Right ventricle myocardium superior (tissue), 1 donor: ENCODE data around the gene GMCL1. TPM values are rescaled to one million over a fixed set of nuclear protein-coding genes. Genes with fewer than 3 reads are reported as not detected.
"Not testable (repeated sequence)": the region's sequence is repeated elsewhere in the genome, so short reads cannot be mapped to it uniquely, and the experiment has no call there.

Experiments
- ATAC-seq: fragments of 200-7000 bp; cut with Tn5 transposase; one replicate; pipeline ENCODE4 v1.9.1; 2020; ENCODE audit warnings: mild to moderate bottlenecking; ENCODE audit not compliant: poor library complexity
- DNase-seq: peaks from one replicate; pipeline ENCODE4 v3.0.0-alpha.2; 2020
- intact Hi-C: fragments of 100-400 bp; cut with DNase I; formaldehyde crosslinking; loops from one replicate; pipeline ENCODE4 v1.11.2; 2022
- total RNA-seq: library from RNA; stranded (reverse); fragmentation: NEBNext Ultra II Directional; extraction: Animal tissue kit (Norgen Biotek cat#: 25700); gene quantifications from one replicate; pipeline ENCODE4 v1.2.1, GENCODE V29; 2021
- donor health status: DM: no; HTN: yes; CAD: no; lungs with severe emphysema.

GMCL1 gene
- total RNA-seq, 1 donor from 2014 or later = 4.1 TPM

DNA sequence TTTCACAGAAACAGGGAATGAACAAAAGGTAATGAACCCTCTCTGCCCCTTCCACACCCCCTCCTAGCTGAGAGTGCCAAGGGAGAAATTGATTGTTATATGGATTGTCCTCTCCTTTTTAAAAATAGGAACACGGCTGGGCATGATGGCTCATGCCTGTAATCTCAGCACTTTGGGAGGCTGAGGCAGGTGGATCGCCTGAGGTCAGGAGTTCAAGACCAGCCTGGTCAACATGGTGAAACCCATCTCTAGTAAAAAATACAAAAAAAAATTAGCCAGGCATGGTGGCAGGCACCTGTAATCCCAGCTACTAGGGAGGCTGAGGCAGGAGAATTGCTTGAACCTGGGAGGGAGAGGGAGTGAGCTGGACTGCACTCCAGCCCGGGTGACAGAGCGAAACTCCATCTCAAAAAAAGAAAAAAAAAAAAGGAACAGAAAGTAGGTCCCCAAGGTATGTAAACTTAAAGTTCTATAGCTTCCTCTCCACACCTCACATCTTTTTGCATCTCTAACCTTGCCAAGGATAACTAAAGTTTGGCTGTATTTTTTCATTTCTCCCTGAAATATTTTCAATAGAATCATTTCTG is 26.6 kb upstream of the GMCL1 start:
- not testable (repeated sequence) for ATAC-seq

DNA sequence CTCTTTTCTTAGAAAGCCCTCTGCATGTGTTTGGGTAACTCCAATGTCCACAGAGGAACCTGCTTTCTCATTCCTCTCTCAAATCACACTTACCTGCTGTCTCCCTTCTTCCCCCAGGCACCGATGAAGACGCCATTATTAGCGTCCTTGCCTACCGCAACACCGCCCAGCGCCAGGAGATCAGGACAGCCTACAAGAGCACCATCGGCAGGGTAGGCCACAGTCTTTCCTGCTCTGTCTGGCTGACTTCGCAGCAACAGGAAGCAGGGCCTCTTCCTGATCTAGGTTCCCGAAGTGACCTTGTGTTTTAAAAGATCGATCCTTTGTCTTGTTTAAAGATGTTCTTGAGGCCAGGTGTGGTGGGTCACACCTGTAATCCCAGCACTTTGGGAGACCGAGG is 25.0 kb upstream of the GMCL1 start:
- DNase-seq (no peak), ATAC-seq (no peak)
- intact Hi-C loops = no loop called here

More for the DNA sequence above, 26.6 kb upstream of the GMCL1 start:
- intact Hi-C loops, DNase-seq: not testable (repeated sequence)

DNA sequence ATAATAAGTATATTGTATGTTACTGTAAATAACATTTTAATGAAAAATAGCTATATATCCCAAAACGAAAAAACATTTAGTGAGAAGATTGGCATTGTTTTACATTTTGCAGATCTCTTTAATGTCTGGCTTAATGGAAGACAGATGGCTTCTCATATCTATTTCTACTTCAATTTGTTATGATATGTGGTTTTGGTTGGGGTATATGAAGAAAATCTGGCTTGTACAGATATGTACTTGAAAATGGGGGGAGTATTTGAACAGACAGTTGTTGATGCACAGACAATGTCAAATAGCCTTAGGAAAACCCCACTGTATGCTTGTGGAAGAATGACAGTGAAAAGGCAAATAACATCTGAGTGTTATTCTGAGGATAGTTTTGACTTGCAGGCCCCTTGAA is 23.6 kb upstream of the GMCL1 start:
- no peak for DNase-seq
- ATAC-seq = no peak
- intact Hi-C loops = no loop called here

DNA sequence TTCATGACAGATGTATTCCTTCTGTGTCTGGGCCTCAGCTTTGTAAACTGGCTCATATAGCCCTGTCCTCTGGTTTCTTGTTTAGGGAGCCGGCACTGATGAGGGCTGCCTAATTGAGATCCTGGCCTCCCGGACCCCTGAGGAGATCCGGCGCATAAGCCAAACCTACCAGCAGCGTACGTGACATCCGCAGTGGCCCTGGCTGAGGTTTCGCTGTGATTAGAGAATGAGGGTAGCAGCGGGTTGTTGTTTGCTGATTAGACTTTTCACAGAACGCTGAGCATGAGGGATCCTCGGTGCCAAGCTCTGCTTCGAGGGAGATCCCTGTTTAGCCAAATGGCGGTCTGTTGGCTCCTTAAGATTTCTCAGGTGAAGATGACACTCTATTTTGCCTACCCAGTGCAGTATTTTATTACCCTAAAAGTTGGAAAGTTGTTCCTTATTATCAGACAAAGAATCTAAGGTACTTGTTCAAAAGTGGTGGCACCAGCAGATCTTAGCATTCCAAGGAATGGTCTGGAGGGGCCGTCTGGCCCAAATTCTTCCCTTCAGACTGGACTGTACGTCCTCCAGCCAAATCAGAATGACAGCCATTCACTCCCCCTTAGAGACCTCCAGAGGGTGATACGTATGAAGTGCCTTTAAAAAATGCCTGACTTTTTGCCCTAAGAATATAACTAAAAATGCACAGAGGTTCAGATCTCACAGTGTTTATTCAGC is 21.5 kb upstream of the GMCL1 start:
- ATAC-seq (no peak), DNase-seq (no peak)
- intact Hi-C loops = no loop called here

DNA sequence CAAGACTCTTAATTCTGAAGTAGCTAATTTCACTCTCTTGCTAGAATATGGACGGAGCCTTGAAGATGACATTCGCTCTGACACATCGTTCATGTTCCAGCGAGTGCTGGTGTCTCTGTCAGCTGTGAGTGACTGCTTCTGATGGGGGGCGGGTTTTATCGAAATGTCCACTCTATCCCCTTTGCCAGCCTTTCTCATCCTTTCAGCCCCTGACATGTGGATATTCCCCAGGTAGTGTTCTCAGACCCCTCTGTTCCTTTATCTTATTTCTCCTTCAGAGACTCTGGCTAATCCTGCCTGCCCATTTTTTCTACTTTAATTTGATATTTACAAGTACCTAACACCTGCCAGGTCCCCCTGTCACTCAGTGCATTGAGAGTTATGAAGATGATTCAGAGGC is 18.9 kb upstream of the GMCL1 start:
- DNase-seq = no peak
- ATAC-seq = no peak
- intact Hi-C loops = loop anchor here (10.0 kb wide), 1 partner anchor 246 kb away; no protein-coding TSS in a partner anchor

DNA sequence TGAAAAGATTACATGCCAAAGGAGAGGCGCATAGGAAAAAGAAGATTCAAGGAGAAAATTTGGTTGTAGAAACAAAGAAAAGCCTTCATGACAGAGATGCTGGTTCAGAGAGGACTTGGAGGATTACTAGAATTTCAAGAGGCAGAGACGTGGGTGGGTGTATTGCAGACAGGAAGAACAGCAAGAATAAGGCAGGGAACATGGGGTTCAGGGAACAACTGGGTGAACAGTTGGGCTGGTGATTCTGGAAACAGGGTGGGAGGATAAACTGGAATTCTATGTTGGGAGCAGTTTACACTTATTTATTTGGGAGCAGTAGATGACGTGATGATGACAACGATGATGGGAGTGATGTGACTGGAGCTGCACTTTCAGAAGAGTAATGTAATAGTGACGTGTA is 18.4 kb upstream of the GMCL1 start:
- DNase-seq (no peak), ATAC-seq (no peak)
- intact Hi-C loops = loop anchor here (10.0 kb wide), 1 partner anchor 246 kb away; no protein-coding TSS in a partner anchor

DNA sequence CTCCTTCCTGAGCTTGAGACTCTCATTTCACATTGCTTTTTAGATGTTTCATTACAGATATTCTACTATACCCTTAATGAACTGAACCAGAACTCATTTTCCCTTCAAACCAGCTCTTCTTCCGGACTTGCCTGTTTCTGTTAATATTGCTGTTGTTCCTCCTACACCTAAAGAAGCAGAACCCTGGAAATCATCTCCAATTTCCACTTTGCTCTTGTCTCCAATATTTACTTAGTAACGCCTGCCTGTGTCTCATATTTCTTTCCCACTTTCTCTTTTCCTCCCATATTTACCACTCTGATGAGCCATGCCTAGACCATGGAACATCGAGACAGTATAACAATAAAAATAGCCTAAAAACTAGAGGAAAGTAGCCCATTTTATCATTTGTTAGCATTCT is 17.9 kb upstream of the GMCL1 start:
- ATAC-seq = no peak
- intact Hi-C loops = loop anchor here (10.0 kb wide), 1 partner anchor 247 kb away; no protein-coding TSS in a partner anchor
- DNase-seq = no peak

DNA sequence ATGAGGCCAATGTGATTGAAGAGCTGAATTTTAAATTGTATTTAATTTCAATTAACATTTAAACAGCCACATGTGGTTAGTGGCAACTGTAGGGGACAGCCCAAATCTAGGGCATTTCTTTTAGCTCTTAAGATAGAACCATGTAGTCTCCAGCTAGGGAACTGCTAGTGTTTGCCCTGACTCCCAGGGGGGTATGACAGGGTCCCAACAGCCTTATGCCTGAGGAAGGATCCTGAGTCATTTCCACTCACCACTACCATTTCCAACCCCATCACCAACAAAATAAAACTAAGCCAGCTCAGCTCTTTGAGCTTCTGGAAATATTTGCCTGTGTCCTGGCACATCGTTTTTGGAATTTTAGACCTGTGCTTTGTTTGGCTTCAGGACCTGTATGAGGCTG is 13.7 kb upstream of the GMCL1 start:
- DNase-seq (no peak), ATAC-seq (no peak)
- intact Hi-C loops = loop anchor here (2.0 to 10.0 kb wide), 2 partner anchors 91 to 251 kb away; no protein-coding TSS in a partner anchor

DNA sequence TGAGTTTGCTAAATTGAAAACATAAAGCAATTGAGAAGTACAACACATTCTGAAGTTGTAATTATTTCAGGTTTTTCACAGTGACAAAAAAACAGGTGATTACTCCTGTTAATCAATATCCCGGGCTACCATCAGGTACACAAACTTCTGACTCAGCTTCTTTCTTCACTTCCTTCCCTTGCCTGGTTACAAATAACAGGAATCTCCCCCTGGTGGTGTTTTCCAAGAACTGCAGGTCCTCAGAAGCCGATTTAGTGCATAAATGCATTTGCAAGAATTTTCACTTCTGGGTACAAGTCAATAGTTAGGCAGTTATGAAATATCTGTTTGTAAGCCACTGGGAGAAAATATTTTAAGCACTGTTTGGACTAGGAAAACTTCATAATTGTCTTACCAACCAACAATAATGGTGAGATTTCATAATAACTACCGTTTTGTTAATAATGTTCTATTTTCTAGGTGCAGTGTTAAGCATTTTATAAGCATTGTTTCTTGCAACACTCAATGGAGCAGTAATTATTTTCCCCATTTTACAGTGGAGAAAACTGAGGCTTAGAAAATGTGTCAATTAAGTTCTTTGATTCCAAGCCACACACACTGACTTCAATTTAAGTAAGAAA is 12.4 kb upstream of the GMCL1 start:
- intact Hi-C loops = loop anchor here (2.0 to 10.0 kb wide), 2 partner anchors 92 to 252 kb away; no protein-coding TSS in a partner anchor
- ATAC-seq (peak; percentile 78), DNase-seq (no peak)

DNA sequence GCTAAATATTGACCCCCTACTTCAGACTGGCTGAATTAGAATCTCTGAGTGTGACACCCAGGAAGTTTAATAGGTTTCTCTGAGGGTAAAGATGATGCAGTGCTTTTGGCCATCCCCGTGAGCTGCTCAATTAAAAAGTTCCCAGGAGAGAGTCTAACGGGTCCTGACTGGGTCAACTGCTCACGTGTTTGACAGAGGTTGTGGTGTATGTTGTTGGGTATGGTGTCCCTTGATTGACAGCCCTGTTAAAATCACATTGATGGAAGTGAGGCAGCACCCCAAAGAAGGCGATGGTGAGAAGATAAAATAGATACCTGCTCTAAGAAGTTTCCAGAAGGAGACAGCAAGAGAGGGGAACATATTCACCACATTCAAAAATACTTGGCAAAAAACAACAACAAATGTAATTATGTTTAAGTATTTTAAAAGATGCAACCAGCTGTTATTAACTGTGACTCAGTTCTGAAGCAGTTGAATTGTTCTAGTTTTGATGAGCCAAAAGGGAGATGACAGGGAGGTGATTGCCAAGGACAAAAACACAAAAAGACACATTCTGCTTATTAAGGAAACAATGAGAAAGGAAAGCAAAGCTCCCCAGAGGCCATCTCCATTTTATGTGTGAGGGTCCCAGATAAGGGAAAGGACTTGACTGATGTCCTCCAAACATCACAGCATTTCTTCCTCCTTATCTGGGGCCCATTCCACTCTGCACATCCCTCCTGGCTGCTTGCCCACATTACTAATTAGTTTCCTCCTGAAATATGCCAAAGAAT is 11.5 kb upstream of the GMCL1 start:
- intact Hi-C loops = loop anchor here (2.0 to 10.0 kb wide), 2 partner anchors 93 to 253 kb away; no protein-coding TSS in a partner anchor
- ATAC-seq (no peak), DNase-seq (no peak)

DNA sequence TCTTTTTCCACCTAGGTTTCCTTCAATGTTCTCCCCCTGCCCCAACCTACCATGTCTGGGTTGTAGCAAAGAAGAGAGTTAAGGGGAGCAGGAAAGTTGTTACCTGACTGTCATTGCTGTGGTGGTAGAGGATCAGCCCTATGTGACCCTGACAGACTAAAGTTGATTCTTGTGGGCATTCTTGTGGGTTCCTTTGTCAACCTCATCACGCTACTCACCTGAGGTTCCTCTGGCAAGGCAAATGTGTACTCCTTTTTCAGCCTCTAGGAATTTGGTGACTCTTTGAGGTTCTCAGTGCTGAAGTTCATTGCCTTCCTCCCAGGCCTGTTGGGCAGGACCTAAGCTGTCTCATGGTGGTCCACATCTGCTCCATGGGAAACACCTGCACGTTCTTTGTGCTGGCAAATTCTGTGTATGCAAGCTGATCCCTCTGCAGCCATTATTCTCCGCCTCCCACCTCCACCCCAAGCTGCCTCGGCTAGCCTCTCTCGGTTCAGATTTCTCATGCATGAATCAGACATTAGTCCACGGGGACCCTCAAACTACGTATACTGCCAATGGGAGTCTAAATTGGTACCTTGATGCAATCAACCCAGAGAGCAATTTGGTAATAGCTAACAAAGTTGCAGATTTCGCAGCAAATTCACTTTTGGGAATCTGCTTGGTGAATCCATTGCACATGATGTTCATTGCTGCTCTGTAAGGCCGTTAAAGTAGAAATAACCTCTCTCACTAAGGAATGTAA is 1.5 kb upstream of the GMCL1 start:
- intact Hi-C loops = no loop called here

DNA sequence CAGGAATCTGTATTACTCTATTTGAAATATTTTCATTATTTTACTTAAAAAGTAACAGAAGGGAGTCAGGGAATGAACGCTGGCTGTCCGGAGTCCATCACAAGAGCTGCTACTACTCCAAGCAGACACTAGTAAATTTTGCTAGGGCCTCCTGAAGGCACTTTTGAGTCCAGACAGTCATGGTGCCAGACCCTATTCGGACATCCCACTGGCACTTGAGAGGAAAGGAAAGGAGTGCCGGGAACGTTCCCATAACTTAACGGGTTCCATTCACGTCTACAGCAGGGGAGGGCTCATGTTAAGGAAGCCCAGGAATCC is 563 bp upstream of the GMCL1 start:
- ATAC-seq = no peak
- DNase-seq = no peak
- intact Hi-C loops = no loop called here

More for the DNA sequence above, 1.5 kb upstream of the GMCL1 start:
- DNase-seq (no peak), ATAC-seq (no peak)

DNA sequence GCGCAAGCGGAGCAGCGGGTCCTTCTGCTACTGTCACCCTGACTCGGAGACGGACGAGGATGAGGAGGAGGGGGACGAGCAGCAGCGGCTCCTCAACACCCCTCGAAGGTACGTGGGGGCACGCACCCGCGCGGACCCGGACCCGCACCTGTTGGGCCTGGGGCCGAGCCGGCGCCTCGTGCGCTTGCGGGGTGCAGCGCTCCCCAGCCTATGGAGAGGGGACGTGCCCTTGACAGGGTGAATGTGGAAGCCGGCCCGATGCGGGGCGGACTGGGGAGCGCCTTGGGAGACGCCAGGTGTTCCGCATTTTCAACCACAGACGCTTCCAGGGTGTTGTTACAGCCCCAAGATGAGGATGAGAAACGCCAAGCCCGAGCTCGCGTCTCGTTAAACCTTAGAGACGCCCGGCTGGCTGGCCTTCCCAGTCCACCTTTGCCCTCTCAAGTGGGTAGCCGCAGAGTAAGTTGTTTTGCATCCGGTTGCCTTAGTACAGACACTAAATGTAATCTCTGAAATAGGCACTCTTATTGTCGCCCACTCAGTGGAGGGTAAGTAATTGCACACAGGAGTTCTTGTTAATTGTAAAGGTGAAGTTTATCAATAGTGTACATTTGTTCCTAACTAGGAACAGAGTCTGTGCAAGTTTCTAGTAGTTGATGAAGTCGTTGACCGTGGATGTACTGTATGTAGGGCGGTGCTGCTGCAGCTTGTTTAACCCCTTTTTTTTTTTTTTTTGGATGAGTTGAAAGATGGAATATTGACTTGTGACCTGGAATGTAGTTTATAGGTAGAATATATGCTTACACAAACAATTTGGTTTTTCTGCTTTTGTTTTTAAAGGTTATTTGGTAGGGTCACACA is 815 bp downstream of the GMCL1 start:
- ATAC-seq (peak; percentile 22), DNase-seq (peak; percentile 47)
- intact Hi-C loops = no loop called here

DNA sequence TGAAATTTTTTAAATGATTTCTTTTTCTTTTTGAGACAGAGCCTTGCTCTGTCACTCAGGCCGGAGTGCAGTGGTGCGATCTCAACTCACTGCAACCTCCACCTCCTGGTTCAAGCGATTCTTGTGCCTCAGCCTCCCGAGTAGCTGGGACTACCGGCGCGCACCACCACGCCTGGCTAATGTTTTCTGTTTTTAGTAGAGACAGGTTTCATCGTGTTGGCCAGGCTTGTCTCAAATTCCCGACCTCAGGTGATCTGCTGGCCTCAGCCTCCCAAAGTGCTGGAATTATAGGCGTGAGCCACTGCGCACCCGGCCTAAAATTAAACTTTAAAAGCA is 1.4 kb downstream of the GMCL1 start:
- DNase-seq, intact Hi-C loops, ATAC-seq: not testable (repeated sequence)

DNA sequence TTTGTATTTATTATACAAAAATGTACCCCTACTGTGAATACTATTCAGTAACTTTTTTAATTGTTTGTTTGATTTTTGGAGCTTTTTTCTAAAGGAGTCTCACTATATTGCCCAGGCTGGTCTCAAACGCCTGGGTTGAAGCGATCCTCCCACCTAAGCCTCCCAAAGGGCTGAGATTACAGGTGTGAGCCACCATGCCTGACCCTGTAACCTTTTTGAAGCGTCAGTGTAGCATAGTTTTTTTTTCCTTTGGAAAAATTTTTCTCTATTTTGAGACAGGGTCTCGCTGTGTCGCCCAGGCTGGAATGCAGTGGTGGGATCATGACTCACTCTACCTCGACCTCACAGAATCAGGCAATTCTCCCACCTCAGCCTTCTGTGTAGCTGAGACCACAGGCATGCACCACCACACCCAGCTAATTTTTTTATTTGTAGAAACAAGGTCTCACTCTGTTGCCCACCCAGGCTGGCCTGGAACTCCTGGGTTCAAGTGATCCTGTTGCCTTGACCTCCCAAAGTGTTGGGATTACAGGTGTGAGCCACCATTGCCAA is 2.0 kb downstream of the GMCL1 start:
- ATAC-seq = no peak
- DNase-seq = no peak
- intact Hi-C loops = no loop called here

DNA sequence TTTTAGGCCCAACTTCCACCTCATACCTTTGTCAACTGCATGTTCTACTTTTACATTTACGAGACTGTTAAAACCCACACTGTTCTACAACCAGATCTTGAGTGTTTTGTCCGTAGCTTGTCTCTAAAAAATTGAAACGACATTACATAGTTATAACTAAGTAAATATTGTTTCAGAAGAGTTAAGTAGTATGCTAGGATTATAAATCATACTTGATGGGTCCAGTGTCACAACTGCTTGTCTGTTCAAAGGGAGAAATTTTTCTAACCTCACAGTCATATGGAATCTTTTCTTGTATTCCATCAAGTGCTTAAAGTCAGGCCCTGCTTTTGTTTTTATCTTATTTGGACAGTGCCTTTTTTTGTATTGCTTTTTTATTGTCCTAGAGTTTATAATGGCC is 4.3 kb downstream of the GMCL1 start:
- intact Hi-C loops = no loop called here
- DNase-seq = no peak
- no peak for ATAC-seq

DNA sequence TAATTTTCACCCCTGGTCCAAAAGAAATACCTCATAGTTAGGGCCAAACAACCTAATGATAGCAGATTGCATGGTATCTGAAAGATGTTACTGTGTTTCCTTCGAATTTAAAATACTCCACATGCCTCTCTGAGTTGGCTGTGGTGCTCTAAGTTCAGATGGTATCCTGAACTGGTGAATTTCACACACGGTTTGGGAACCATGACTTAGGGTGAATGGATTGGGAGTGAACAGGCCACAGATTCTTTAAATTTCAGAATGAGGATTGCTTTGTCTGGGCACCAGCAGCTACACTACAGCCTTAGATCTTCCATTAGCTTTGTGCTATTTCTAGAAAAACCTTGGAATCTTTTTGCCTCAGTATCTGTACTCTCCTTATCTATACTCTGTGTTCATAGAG is 6.2 kb downstream of the GMCL1 start:
- DNase-seq (no peak), ATAC-seq (no peak)
- intact Hi-C loops = no loop called here
